ENCODE data around the gene RGS3. TPM values are rescaled to one million over a fixed set of nuclear protein-coding genes. Genes with fewer than 3 reads are reported as not detected.

Gene RGS3
- total RNA-seq, 2 donors from 2014 or later, result 170 to 202 TPM

GRCh38 chr9:113472199-113472598, 8.7 kb downstream of the RGS3 start:
- DNase-seq (ENCODE audit: low spot score) (no peak), ATAC-seq (ENCODE audit: insufficient number of reproducible peaks, low FRiP score, low read depth) (no peak)
- H3K4me1 ChIP-seq (ENCODE audit: control insufficient read depth in 1 of 2, low read depth in 2 of 2), result peaks cover 18 to 60% of the 10 kb centered on the region in 2 donors
- TF ChIP-seq CTCF (IDR thresholded peaks at IDR 0.05), result no peak
- peaks cover 3% of the 10 kb centered on the region for H3K36me3 ChIP-seq
- peak overlapping the region in 1 of 2 donors; percentile 83 for H3K27ac ChIP-seq
- no peaks in the 10 kb centered on the region for H3K27me3 ChIP-seq (replicated peaks; ENCODE audit: insufficient read depth)
- H3K9me3 ChIP-seq, result no peaks in the 10 kb centered on the region
- no peak overlapping the region for H3K4me3 ChIP-seq

GRCh38 chr9:113474360-113475028, 11.0 kb downstream of the RGS3 start:
- ATAC-seq (ENCODE audit: insufficient number of reproducible peaks, low FRiP score, low read depth), result no peak
- Histone ChIP-seq H3K4me1 (ENCODE audit: control insufficient read depth in 1 of 2, low read depth in 2 of 2) (peaks cover 14 to 70% of the 10 kb centered on the region in 2 donors), H3K9me3 (no peaks in the 10 kb centered on the region), H3K4me3 (no peak overlapping the region), H3K27me3 (replicated peaks; ENCODE audit: insufficient read depth) (no peaks in the 10 kb centered on the region), H3K36me3 (peaks cover 3% of the 10 kb centered on the region), H3K27ac (peak overlapping the region; percentile 42 to 49)
- no peak for DNase-seq (ENCODE audit: low spot score)
- no peak for TF ChIP-seq CTCF (IDR thresholded peaks at IDR 0.05)

- H3K4me1 ChIP-seq (ENCODE audit: control insufficient read depth in 1 of 2, low read depth in 2 of 2), result peaks cover 13 to 70% of the 10 kb centered on the region in 2 donors
- DNase-seq (ENCODE audit: low spot score) (no peak), ATAC-seq (ENCODE audit: insufficient number of reproducible peaks, low FRiP score, low read depth) (no peak)
- no peaks in the 10 kb centered on the region for H3K27me3 ChIP-seq (replicated peaks; ENCODE audit: insufficient read depth)
- peaks cover 3% of the 10 kb centered on the region for H3K36me3 ChIP-seq
- H3K27ac ChIP-seq, result peak overlapping the region; percentile 42 to 49
- TF ChIP-seq CTCF (IDR thresholded peaks at IDR 0.05), result no peak
- no peak overlapping the region for H3K4me3 ChIP-seq
- H3K9me3 ChIP-seq, result no peaks in the 10 kb centered on the region
Observed at GRCh38 chr9:113475031-113475430, 11.5 kb downstream of the RGS3 start.

GRCh38 chr9:113475992-113476391, 12.5 kb downstream of the RGS3 start:
- Histone ChIP-seq H3K4me3 (no peak overlapping the region), H3K27me3 (replicated peaks; ENCODE audit: insufficient read depth) (no peaks in the 10 kb centered on the region), H3K36me3 (peaks cover 3% of the 10 kb centered on the region), H3K4me1 (ENCODE audit: control insufficient read depth in 1 of 2, low read depth in 2 of 2) (peaks cover 8 to 70% of the 10 kb centered on the region in 2 donors), H3K27ac (no peak overlapping the region), H3K9me3 (no peaks in the 10 kb centered on the region)
- ATAC-seq (ENCODE audit: insufficient number of reproducible peaks, low FRiP score, low read depth), result no peak
- no peak for DNase-seq (ENCODE audit: low spot score)
- no peak for TF ChIP-seq CTCF (IDR thresholded peaks at IDR 0.05)

- Histone ChIP-seq H3K27me3 (replicated peaks; ENCODE audit: insufficient read depth) (no peaks in the 10 kb centered on the region), H3K27ac (peak overlapping the region in 1 of 2 donors; percentile 38), H3K4me1 (ENCODE audit: control insufficient read depth in 1 of 2, low read depth in 2 of 2) (peaks cover 8 to 70% of the 10 kb centered on the region in 2 donors), H3K4me3 (no peak overlapping the region), H3K9me3 (no peaks in the 10 kb centered on the region), H3K36me3 (peaks cover 3% of the 10 kb centered on the region)
- TF ChIP-seq CTCF (IDR thresholded peaks at IDR 0.05), result no peak
- no peak for ATAC-seq (ENCODE audit: insufficient number of reproducible peaks, low FRiP score, low read depth)
- DNase-seq (ENCODE audit: low spot score), result no peak
Observed at GRCh38 chr9:113476511-113476916, 13.0 kb downstream of the RGS3 start.

All from thoracic aorta (tissue), 2 donors.